Measurements from ENCODE around the gene NOTCH1.

Gene NOTCH1

DNA sequence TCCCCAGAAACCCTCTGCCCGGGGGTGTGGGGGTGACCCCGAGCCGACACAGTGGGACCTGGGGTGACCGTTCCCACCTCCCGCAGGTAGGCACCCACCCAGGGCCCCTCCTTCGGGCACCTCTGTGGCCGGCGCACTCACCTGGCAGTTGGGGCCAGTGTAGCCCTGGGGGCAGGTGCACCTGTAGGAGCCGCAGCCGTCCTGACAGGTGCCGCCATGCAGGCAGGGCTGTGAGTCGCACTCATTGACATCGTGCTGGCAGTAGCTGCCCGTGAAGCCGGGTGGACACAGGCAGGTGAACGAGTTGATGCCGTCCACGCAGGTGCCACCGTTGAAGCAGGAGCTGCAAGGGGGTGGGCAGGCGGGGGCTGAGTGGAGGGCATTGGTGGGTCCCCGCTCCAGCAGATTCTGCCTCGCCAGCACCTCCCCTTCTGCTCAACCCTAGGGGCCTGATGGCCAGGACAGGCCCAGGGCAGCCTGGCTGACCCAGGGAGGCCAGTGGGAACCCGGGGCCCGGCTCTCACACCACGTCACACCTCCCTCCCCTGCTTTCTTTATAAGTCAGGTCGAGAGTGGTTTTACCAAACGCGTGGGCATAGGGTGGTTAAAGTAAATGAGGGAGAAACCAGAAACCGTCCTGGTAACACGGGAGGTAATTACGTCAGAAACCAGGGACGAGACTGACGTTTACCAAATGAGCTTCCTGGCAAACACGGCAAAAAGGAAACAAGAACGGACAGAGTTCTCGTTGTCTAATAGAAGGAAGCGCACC, 36.9 kb downstream of the NOTCH1 start:
- DNase-seq (ENCODE audit: extremely low read depth, low read depth), result no peak
- TF ChIP-seq, protein P1, sequence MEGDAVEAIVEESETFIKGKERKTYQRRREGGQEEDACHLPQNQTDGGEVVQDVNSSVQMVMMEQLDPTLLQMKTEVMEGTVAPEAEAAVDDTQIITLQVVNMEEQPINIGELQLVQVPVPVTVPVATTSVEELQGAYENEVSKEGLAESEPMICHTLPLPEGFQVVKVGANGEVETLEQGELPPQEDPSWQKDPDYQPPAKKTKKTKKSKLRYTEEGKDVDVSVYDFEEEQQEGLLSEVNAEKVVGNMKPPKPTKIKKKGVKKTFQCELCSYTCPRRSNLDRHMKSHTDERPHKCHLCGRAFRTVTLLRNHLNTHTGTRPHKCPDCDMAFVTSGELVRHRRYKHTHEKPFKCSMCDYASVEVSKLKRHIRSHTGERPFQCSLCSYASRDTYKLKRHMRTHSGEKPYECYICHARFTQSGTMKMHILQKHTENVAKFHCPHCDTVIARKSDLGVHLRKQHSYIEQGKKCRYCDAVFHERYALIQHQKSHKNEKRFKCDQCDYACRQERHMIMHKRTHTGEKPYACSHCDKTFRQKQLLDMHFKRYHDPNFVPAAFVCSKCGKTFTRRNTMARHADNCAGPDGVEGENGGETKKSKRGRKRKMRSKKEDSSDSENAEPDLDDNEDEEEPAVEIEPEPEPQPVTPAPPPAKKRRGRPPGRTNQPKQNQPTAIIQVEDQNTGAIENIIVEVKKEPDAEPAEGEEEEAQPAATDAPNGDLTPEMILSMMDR (IDR thresholded peaks at IDR 0.05; ENCODE audit: low read depth, low read length), result no peak

DNA sequence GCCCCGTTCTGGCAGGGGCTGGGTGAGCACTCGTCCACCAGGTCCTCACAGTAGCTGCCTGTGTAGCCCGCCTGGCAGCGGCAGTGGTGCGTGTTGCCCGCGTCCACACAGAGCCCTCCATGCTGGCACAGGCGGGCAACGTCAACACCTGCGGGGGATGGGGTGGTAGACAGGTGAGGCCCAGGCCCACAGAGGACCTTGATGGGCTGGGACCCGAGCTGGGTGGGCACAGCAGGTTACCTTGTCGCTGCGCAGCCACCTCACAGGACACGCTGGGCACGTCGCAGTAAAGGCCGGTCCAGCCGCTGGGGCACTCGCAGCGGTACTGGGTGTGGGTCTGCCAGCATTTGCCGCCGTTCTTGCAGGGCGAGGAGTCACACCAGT, 37.9 kb downstream of the NOTCH1 start:
- DNase-seq (ENCODE audit: extremely low read depth, low read depth), result no peak
- TF ChIP-seq, protein P1 (IDR thresholded peaks at IDR 0.05; ENCODE audit: low read depth, low read length), result no peak

DNA sequence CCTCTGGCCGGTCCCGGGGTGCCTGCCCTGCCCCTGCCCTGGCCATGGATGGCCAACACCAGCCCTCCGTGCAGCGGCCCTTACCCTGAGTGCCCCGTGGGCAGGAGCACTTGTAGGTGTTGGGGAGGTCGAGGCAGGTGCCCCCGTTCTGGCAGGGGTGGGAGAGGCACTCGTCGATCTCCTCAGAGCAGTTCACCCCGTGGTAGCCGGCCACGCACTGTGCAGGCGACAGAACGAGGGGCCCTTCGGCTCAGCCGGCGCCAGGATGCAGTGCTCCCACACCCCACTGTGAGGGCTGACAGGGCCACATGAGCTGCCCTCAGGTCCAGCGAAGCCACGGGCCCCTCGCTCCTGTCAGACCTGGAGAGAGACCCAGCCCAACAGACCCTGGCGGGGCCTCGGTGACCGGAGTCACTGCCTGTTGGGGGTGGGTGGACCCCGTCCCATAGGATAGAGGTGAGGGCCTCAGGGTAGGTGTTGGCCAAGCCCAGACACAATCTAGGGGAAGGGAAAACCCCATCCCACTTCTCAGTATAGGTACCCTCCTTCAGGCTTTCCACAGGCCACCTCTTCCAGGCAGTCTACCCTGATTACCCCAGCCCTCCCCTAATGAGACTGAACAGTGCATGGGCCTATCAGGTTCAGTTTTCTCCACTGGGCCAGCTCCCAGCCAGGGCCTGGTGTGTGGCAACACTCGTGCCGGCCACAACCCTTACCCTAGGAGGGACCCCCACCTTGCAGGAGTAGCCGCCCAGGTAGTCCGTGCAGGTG, 38.4 kb downstream of the NOTCH1 start:
- TF ChIP-seq, protein P1 (IDR thresholded peaks at IDR 0.05; ENCODE audit: low read depth, low read length), result no peak
- DNase-seq (ENCODE audit: extremely low read depth, low read depth), result no peak

DNA sequence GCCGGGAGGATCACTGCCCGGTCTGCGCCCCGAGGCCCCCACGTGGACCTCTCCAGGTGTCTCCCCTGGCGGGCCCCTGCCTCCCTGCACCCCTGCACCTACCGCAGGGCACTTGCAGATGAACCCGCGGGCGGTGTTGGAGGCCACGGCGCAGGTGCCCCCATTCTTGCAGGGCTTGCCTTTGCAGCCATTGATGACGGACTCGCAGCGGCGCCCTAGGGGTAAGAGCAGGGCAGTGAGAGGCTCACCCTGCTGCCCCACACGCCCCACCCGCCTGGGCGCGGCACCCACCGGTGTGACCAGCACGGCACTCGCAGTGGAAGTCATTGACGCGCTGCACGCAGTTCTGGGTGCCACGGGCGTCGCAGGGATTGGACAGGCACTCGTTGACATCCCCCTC, 39.4 kb downstream of the NOTCH1 start:
- no peak for DNase-seq (ENCODE audit: extremely low read depth, low read depth)
- TF ChIP-seq, protein P1 (IDR thresholded peaks at IDR 0.05; ENCODE audit: low read depth, low read length), result no peak

DNA sequence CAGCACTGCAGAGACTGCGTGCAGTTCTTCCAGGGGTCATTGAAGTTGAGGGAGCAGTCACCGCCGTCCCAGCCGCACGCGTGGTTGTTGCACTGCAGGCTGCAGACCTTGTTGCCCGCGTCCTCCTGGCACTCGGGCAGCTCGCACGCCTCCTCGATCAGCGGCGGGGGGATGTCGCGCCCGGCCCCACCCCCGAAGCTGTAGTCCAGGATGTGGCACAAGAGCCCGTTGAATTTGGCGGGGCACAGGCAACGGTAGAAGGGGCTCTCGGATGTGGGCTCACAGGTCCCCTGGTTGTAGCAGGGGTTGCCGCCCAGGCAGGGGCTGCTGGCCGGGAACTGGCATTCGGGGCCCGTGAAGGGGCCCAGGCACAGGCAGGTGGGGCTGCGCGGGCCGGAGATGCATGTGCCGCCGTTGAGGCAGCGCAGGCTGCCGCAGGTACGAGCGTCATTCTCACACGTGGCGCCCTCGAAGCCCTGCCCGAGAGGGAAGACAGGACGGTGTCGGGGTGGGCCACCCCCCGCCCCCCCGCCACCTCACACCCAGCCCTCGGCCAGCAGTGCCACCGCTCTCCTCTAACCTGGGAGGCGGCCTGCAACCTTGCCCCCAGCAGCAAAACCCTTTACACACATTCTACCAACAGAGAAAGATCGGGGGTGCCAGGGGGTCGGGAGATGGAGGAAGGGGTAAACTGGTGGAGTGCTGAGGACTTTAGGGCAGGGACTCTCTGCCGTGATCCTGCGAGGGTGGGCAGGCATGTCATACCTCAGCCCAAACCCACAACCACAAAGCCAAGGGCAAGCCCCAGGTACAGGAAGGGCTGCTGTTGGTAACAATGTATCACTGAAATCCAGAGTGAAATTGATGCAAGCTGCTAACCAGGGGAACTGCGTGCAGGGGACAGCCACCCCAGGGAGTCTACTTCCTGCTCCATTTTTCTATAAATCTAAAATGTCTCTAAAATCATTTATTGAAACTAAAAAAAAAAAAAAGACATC, 40.1 kb downstream of the NOTCH1 start:
- DNase-seq (ENCODE audit: extremely low read depth, low read depth), result no peak

DNA sequence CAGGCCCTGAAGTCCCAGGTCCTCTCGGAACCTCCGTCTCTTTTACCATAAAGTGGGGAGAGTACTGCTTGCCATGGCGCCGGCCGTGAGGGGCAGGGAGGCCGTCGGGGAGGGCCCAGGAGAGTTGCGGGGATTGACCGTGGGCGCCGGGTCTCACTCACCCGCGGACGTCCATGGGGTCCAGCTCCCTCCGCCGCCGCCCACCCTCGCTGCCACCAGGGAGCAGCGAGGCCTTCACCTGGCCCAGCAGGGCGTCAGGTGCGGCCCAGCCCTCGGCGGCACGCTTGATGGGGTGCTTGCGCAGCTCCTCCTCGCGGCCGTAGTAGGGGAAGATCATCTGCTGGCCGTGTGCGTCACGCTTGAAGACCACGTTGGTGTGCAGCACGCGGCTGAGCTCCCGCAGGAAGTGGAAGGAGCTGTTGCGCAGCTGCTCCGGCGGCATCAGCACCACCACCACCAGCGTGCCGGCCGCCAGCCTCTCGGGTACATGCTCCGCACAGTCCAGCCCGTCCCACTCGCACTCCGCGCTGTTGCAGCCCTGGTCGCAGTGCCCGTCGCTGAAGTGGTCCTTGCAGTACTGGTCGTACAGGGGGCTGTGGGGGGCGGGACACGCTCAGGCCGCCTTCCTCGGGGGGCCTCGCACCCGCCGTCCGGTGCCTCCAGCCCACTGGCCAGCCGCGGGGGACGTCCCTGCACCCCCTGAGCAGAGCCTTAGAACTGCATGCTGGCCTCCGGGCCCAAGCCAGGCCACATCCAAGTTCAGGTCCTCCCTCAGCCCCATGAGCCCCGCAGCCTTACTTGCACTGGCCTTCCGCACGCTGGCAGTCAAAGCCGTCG, 41.1 kb downstream of the NOTCH1 start:
- DNase-seq (ENCODE audit: extremely low read depth, low read depth), result no peak
- TF ChIP-seq, protein P1 (IDR thresholded peaks at IDR 0.05; ENCODE audit: low read depth, low read length), result no peak

More for the DNA sequence above, 40.1 kb downstream of the NOTCH1 start:
- TF ChIP-seq, protein P1 (IDR thresholded peaks at IDR 0.05; ENCODE audit: low read depth, low read length), result no peak

Data from AG09319 (cell line).